ENCODE results near the gene EFCAB6. TPM values are rescaled to one million over a fixed set of nuclear protein-coding genes. Genes with fewer than 3 reads are reported as not detected.

The EFCAB6 gene
- total RNA-seq, 1 experiment from 2014 or later, result 1.7 TPM

DNA sequence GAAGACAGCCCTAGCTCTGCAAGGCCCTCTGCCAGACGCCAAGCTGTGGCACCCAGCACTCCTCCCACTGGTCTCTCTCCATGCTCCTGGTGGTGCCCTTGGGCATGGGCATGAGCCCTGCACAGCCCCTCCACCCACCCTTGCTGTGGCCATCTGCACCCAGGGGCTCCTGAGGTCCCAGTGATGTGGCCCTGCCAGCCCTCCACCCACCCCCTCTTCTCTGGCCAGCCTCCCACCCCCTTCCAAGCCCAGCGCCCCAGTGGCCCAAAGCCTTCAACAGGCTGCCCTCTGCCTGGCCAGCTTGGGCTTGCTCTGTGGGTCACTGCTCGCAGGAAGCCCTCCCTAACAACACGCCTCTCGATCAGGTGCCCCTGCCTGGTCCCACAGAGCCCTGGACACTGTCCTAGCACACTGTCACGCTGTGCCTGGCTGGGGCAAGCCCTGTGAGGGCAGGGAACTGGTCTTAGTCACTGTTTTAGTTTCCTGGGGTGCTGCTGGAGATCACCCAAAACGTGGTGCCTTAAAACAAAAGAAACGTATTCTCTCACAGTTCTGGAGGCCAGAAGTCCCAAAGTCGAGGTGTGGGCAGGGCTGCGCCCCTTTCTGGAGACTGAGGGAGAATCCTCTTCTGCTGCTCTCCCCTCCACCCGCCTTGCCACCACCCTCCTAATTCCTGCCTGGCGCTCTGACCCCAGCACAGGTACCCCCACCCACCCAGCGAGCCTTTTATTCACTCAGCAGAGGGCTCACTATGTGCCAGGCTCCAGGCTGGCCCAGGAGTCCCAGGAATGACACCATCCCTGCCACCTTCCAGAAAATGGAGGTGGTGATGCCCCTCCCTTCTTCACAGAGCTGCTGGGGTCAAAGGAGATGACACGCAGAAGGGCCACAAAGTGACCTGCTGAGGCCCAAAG is 35.5 kb upstream of the EFCAB6 start:
- no peak for DNase-seq (ENCODE audit: low read depth)

DNA sequence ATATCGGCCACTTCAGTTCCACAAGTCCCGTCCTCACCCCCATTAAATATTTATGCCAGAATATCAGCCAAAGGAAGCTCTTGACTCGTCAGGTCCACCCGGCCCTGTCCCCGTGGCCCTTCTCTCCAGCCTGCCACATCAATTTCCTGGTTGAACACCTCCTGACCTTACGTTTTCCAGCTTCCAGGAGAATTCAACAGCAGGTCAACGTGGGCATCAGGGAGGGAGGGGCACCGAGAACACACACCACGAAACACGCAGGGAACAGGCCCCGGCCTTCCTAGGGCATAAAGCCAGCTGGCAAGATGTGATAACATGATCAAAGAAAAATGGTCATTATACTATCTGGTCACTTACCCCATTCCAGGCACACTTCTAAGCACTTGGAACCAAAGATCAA is 34.9 kb upstream of the EFCAB6 start:
- DNase-seq (ENCODE audit: low read depth), result no peak

DNA sequence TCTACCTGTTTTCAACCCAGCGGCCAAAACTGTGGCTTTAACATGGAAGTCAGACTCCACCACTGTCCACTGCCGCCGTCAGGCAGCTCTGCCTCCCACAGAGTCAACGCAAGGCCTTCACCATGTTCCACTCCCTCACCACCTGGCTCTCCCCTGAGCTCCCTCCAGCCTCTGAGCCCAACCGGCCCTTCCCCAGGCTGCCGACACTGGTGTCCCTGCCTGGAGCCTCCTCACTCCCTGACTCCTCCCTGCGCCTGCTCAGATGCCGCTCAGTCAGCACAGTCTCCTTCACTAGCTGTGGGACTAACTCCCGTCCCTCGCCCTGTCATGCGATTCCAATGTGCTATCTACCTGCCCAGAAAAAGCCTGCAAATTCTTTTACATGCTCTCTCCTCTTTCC is 33.9 kb upstream of the EFCAB6 start:
- DNase-seq (ENCODE audit: low read depth), result no peak

DNA sequence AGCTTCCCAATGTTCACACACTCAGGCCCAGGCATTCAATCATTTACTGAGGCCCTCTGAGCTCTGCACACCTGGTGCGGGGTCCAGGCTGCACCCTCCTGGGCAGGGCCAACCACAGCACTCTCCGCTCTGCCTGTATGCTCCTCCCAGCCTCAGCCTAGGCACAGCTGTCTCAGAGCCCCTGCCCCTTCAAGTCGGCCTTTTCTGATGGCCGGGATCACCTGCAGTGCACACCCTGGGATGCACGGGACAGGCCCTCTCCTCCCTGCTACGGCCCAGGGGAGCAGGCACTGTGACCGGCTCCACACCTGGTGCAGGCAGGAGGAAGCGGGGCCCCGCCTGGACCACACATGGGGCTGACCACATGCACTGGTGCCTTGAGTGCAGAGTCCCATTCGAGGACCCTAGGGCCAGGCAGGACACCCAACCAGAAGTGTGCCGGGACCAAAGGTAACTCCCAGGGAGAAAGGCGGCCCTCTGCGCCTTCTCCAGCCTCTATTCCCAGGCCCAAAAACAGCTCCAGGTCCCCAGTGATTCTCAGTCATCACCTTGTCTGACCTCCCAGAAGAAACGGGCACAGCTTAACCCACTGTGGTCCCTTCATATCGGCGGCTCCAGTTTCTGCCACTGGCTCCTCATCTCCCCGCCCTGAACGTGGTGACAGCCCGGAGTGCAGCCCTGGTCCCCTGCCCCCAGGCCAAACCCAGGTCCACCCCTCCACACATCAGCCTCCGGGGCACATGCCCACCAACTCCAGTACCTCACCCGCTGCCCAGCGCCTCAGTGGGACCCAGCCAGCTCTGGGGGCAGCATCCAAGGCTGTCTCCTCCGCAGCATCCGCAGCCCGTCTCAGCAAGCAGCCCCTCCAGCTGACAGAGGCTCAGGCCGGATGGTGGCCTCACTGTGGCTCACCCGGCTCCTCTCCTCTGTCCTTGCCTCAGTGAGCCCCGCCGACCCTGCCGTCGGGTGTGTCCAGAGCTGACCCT is 32.7 kb upstream of the EFCAB6 start:
- no peak for DNase-seq (ENCODE audit: low read depth)

DNA sequence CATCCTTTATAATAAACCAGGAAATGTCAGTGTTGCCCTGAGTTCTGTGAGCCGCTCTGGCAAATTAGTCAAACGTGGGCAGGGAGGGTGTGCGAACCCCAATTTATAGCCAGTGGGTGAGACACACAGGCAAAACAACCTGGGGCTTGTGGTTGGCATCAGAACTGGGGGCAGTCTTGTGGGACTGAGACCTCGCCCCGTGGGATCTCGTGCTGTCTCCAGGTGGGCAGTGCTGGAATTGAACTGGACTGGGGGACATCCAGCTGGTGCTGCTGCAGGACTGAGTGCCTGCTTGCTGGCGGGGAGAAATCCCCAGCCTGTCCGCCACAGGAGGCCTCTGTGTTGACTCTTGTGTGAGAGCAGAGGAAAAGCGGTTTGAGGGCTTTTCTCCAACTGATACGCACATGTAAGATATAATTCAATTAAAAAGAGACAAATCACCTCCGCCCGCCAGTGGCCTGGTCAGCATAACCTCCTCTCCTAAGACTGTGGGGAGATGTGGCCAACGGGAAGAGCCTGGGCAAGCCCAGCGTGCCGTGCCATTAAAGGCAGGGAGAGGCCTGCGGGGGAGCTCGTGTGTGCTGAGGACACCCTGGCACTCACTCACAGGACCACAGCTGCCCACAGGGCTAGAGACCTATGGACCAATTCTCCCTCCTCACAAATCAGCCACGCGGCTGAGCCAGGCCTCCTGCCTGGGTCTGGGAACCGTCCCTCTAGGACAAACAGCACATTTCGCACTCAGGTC is 31.9 kb upstream of the EFCAB6 start:
- DNase-seq (ENCODE audit: low read depth), result no peak

DNA sequence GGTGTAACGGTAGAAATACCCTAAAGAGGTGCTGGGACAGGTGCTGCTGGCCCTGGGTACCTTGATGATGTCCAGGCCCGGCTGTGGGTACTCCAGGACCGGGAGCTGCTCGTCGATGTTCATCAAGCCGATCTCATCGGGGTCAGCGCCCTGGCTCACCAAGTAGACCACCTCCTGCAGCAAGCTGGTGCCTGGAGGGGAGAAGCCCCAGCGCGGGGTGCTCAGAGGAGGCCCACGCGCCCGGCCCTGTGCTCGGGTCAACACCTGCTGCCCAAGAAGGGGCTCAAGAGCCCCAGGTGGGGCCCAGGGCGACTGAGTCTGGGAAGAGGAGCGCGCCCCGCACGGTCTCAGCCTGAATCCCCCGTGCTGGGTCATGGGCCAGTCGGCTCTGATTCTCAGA is 29.6 kb upstream of the EFCAB6 start:
- no peak for DNase-seq (ENCODE audit: low read depth)

DNA sequence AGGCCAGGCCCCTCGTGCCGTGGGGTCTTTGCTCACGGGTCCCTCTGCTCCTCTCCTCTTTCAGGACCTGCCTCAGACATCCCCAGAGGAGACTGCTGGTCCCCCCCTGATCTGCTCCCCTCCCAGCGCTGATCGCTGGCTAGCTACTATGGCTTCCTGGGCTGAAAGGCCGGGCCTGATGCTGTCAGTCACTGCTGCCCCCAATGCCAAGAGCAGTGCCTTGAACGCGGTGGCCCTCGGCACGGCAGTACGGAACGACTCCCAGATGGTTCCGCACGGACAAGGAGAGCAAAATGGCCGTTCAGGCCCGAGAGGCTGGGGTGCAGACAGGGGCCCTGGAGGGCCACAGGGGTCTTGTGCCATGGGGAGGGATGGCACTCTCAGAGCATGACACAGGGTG is 28.7 kb upstream of the EFCAB6 start:
- DNase-seq (ENCODE audit: low read depth), result no peak

DNA sequence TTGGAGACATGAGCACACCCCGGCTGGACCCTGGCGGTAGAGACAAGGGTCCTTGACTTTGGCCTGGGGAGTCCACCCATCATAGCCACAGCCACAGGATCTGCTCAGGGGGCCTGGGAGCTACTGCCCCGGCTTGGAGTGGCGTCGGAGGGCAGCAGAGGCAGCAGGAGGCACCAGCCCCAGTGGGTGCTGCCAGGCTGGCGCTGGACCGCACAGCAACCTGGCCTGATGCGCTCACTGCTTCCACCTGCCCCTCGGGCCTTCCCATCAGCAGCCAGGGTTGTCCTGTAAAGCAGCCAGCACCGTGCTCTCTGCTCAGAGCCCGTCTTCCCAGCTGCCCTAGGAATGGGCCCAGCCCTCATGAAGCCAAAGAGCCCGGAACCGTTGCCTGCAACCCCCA is 28.3 kb upstream of the EFCAB6 start:
- DNase-seq (ENCODE audit: low read depth), result no peak

DNA sequence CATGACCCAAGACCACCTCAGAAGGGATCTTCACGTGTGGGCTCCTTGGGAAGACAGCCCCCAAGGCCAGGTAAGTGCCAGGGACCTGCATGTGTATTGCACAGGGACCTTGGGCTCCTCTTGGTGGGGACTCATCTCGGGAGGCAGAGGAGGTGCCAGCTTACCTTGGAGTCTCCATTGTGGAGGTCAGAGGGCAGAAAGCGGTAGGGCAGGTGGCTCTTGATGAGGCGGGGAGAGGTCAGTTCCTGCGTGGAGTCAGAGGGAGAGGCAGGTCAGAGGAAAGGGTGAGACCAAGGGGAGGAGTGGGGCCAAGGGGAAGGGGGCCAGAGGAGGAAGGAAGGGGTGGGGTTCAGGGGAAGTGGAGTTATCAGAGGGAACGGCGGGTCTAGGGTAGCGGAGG is 27.7 kb upstream of the EFCAB6 start:
- DNase-seq (ENCODE audit: low read depth), result no peak

DNA sequence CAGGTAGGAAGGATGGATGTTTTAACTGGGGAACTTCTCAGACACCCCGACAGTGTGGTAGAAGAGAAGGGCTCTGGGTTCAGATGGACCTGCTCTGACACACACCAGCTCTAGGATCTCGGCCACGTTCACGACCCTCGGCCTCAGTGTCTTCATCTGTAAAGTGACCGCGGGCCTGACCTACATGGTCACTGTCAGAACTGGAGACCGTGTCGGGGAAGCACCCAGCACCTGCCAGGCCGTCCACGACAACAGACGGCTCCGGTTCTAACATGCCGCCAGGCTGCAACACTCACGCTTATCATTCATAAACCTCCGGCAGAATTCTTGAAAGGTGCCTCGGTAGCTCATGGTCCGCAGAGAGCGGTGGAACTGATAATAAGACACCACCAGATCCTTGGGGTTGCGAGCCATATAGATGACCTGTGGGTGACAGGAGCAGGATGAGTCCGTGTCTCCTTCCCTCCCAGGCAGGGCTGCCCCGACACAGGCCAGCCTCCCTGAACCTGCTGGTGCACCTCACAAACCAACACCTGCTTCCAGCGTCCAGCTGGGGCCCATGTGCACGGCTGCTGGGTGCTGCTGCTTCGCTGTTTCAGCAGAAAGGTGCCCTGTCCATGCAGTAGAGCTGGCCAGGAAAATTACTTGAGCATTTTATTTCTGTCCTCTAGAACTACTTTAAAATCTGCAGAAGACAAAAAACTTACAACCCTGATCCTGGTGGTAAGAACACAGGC is 26.6 kb upstream of the EFCAB6 start:
- no peak for DNase-seq (ENCODE audit: low read depth)

DNA sequence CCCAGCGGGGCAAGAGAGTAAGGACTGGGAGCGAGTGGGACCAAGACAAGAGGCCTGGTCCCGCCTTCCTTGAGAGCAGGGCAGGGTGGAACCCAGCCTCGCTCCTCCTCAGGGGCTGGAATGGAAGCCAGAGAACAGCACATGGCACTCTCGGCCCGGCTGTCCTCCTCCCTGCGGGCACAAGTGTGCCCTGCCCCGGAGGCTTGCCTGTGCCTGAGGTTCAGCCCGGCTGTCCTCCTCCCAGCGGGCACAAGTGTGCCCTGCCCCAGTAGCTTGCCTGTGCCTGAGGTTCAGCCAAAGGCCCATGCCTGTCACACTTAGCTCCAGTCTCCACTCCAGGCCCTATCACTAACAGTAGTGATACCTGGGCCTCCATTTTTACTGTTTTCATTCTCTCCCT is 26.1 kb upstream of the EFCAB6 start:
- DNase-seq (ENCODE audit: low read depth), result no peak

DNA sequence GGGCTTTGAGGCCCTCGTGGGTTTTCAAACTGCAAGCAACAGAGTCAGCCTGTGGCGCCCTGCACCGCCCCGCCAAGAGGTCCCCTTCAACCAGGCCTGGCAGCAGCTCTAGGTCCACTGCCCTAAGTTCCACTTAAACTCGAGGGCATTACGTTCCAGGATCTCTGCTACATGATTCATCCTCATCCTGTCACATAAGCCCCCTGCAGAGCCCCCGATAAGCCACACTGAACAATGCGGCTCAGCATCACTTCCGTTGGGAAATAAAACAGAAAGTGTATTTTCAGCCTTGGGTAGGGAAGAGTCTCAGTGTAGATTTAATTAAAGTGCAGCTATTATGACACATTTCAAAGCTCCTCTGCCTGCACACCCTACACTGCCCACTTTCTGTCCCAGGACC is 25.6 kb upstream of the EFCAB6 start:
- no peak for DNase-seq (ENCODE audit: low read depth)

DNA sequence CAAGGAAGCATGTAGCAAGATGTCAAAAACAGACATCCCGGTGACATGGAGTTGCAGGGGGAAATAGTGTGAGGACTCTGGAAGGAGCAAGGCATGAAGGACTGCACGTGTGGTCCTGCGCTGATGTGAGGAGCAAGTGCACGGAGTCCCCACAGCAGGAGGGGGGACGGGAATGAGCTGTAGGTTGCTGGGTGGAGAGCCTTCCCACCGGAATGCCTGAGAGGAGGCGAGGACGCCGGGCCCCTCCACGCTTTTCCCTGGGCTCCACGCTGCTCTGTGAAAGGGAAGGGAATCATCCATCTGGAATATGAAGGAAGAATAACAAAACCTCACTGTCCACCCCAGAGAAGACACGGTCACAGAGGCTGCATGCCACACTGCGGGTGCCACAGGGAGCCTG is 23.6 kb upstream of the EFCAB6 start:
- DNase-seq (ENCODE audit: low read depth), result no peak

DNA sequence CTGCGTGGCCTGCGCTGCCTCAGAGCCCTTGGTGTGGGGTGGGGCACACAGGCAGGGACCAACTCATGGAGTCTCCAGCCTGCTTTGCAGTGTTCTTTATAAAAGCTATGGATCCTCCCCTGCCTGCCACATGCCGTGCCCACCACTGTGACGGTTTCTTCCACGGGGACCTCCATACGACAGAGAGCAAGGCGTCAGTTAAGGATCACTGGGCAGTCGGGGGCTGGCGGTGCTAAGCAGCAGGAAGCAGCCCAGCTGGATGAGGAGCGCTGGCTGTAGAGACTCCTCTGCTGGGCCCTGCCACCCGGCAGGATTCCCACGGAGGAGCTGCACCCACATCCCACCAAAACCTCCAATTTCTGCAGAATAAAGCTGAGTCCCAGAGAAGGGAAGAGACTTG is 23.1 kb upstream of the EFCAB6 start:
- no peak for DNase-seq (ENCODE audit: low read depth)

DNA sequence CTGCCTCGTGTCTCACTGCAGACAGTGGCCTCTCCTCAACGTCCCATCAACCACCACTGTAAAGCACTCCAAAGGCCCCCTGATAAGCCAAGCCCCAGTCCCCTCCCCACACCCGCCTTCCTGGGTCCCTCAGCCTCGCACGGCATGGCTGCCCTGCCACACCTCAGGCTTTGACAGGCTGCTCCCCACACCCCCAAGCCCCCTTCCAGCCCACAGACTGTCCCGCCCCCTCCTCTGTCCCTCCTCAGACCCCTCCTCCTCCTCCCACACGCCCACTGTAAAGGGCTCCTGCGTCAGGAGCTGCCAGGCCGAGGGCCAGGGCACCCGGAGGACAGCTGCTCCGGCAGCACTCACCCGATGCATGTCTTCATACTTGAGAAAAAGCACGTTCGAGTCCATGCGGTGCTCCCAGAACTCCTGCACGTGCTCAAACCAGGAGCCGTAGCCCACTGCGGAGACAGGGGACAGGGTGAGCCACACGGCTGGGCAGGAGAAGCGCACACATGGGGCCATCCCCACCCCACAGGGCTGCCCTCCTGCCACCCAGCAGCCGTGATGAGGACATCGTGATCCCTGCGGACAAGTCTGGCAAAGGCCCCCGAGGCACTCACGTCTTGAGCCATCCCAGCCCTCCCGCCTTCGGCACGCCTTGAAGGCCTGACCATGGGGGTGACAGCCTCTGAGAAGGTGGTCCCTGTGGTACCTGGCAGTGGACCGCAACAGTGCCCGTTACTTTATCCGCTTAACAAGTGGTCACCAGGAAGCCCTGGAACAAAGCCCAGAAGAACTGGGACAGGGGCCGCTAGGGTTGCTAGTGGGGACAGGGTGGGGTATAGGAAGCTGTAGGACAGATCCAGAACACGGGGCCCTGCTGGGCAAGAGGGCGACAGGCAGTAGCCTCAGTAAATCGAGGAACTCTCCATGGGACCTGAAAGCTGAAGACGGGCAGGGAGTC is 21.5 kb upstream of the EFCAB6 start:
- DNase-seq (ENCODE audit: low read depth), result no peak

DNA sequence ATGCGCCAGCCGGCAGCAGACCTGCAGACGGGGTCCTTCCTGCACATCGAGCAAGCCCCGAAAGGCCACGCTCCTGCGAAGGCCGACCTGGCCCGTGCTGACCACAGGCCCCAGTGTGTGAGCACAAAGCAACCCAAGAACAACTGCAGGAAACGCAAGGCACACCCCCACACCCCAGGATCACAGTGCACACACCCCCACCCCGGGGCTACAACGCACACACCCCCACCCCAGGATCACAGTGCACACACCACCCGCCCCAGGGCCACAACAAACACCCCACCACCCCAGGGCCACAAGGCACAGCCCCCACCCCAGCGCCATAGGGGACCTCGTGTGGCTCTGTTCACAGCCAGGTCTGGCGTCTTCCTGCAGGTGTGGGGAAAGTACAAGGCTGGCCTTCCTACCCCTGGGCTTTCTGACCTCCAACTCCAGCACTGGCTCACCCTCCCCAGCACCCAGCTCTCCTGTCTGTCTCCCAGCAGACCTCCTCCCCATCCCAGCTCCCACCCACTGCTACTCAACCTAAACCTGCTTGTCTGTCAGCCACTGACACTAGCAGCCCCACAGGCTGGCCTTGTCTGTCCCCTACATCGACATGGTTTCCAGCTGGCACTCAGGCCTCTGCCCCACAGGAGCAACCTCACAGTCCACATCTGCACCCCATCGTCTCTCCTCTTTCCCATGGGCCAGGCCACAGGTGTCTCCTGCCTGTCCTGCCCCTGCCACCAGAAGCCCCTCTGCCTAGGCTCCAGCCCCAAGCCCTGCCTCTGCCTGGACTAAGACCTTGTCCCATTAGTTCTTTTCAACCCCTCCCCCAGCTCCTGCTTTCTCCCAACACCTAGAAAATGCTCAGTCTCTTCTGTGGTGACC is 20.5 kb upstream of the EFCAB6 start:
- no peak for DNase-seq (ENCODE audit: low read depth)

DNA sequence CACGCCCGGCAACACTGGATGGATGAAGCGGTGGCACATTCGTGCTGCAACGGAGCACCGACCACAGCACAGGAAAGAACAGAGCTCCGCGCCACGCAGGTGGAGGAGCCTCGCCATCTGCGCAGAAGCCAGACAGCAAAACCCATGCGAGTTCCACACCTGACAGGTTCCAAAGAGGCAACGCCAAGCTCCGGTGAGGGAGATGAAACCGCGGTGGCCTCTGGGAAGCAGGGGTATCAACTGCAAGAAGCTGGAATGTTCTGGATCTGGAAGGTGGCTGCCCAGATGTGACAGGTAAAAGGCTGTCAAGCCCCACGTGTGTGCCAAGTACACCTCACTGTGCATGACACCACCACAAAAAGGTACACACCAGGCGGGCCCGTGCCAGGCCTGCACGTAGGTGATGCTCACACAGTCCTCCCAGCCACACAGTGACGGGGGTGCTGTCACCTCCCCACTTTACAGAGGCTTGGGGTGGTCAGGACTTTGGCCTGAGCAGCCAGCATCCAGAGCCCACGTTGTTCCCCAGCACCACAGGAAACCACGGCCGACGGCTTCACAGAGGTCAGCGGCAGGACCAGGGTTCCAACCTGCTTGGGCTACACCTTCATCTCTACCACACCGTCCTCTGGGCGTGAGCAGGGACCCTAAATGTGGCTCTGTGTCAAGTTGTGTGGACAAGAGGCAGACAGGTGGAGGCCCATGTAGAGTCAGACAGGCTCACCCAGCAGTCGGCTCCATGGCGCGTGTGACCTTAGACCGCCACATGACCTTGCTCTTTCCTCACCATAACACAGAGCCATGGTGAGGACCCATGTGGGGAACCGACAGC is 19.7 kb upstream of the EFCAB6 start:
- no peak for DNase-seq (ENCODE audit: low read depth)

Measured in LHCN-M2 (cell line).